Measurements from ENCODE around the gene HSD17B12.

- TF ChIP-seq POLR2A (IDR thresholded peaks at IDR 0.05) (peak in 1 of 2 donors; percentile 44), CTCF (IDR thresholded peaks at IDR 0.05) (peak in 3 of 4 experiments; percentile 20 to 37 (median 23))
Measured at GRCh38 chr11:43880640-43881159, 200.2 kb downstream of the HSD17B12 start, which contains the start of gene ALKBH3.
